ENCODE data around the gene MYZAP.

- TF ChIP-seq CTCF (IDR thresholded peaks at IDR 0.05) (no peak), POLR2A (IDR thresholded peaks at IDR 0.05) (no peak), EP300 (IDR thresholded peaks at IDR 0.05) (no peak)
Measured at GRCh38 chr15:57598346-57598745, 6.6 kb downstream of the MYZAP start.

All from ovary (tissue), 3 donors.